GM21447 (cell line): Measurements from ENCODE around the gene RBMXL2.

Source experiments
- ATAC-seq: cut with Tn5 transposase; IDR thresholded peaks from one replicate; pipeline ENCODE4 v1.9.1; 2021; ENCODE audit not compliant: unreplicated experiment

The RBMXL2 gene

DNA sequence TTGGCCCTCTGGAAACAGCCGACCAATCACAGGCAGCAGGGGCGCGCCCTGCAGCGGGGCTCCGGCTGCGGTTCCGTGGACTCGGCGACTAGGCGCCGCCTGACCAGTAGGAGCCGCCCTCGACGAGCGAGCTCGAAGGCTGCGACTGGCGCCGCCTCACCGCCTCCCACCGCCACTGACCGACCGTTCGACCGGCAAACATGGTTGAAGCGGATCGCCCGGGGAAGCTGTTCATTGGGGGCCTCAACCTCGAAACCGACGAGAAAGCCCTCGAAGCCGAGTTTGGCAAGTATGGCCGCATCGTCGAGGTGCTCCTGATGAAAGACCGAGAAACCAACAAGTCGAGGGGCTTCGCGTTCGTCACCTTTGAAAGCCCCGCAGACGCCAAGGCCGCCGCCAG lies at the start of gene RBMXL2:
Gene RBMXL2, plus strand, starts transcription at position 78 of the 400 bp plus-strand sequence. Its CDS starts 123 bp downstream, at position 201.
- no peak for ATAC-seq

- ATAC-seq, result no peak
Measured at GRCh38 chr11:7046474-7047175, 42.2 kb upstream of the RBMXL2 start.

- ATAC-seq, result no peak
Measured at GRCh38 chr11:7050191-7050590, 38.6 kb upstream of the RBMXL2 start.

- no peak for ATAC-seq
Measured at GRCh38 chr11:7056828-7057513, 31.8 kb upstream of the RBMXL2 start.

DNA sequence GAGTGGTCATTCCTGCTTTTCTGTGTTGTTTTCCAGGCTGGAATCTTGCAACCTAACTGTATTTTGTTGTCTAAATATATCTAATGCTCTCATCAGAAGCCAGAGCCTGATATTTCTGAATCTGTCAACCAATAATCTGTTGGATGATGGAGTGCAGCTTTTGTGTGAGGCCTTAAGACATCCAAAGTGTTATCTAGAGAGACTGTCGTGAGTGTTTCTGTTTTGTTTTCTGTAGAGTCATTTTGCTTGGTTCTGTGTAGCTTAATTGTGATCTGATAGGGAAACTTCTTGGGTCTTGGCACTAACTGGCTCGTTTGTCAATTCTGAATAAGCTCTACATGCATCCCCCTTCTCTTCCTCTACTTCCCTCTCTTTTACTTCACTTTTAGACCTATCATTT lies 31.2 kb upstream of the RBMXL2 start:
- ATAC-seq, result no peak

DNA sequence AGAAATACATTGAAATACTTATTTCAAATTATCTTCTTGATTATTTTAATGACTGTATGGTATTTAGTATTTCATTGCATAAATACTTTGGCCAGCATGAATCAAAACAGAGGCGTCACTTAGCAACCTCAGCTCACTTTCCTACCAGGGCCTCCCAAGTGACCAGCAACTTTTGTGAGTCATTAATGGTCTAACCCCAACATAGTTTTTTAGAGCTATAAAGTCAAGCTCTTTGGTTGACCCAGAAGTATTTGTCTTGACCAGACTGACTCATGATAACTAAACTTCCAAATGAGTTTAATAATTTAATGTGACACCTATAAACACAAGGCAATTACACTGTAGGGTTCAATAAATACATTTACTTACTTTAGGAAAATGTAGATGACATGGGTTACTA lies 27.9 kb upstream of the RBMXL2 start:
- ATAC-seq, result no peak

DNA sequence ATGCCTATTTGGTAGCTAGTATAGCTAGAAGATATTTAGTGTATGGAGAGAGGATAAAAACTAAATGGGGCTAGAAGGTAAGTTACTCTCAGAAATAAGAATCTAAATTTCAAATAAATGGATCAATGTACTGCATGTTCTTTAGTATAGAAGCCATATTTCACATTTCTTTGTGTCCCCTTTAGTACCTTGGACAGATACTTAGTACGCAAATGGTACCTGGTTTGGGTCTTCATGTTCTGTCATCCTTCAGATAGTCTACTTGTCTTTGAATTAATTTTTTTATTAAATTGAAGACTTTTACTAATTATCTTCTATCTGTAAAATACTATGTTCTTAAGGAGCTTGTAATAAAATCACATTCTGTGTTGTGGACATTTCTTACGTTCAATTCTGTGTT lies 26.3 kb upstream of the RBMXL2 start:
- no peak for ATAC-seq

GRCh38 chr11:7072401-7073028 lies 16.3 kb upstream of the RBMXL2 start:
- ATAC-seq, result no peak

- ATAC-seq, result no peak
Measured at GRCh38 chr11:7077101-7077500, 11.7 kb upstream of the RBMXL2 start.

DNA sequence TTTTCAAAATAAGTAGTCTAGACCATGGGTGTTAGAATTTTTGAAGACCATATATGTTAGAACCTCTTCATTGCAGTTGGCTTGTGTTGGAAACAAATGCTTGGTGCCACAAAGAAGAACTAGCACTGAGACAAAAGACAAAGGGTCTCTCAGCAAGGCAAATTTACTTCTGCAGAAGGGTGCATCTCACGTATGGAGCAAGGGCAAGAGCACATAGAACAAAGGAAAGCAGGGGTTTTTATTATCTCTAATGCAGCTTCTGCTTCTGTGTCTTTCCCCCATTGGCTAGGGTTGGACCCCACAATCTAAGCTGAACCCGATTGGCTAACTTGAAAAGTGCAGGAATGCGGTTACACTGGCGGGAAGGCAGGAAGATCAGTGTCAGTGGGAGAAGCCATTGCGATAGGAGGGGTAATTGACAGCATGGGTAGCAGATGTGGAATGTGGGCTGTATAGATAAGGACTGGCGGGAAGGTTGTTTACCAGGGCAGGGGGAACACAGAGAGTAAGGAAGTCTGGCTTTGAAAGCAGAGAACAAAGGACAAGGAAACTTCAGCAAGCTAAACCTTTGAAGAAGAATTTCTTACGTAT lies 9.2 kb upstream of the RBMXL2 start:
- ATAC-seq, result no peak

GRCh38 chr11:7080900-7081299 lies 7.9 kb upstream of the RBMXL2 start:
- no peak for ATAC-seq

DNA sequence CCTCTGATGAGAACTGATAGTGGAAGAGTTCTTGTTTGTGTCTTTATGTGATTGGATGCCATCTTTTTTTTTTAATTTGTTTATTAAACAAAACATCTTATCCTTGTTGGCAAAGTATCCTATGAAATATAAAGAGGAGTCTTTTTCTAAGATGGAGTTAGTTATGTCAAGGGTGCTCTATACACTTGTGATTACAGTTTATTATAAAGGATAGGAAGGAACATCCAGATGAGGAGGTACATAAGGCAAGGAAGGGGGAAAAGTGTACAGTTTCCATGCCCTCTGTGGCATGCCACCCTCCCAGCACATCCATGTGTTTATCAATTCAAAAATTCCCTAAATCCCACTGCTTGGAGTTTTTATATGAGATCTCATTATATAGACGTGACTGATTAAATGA lies 7.4 kb upstream of the RBMXL2 start:
- ATAC-seq, result no peak

DNA sequence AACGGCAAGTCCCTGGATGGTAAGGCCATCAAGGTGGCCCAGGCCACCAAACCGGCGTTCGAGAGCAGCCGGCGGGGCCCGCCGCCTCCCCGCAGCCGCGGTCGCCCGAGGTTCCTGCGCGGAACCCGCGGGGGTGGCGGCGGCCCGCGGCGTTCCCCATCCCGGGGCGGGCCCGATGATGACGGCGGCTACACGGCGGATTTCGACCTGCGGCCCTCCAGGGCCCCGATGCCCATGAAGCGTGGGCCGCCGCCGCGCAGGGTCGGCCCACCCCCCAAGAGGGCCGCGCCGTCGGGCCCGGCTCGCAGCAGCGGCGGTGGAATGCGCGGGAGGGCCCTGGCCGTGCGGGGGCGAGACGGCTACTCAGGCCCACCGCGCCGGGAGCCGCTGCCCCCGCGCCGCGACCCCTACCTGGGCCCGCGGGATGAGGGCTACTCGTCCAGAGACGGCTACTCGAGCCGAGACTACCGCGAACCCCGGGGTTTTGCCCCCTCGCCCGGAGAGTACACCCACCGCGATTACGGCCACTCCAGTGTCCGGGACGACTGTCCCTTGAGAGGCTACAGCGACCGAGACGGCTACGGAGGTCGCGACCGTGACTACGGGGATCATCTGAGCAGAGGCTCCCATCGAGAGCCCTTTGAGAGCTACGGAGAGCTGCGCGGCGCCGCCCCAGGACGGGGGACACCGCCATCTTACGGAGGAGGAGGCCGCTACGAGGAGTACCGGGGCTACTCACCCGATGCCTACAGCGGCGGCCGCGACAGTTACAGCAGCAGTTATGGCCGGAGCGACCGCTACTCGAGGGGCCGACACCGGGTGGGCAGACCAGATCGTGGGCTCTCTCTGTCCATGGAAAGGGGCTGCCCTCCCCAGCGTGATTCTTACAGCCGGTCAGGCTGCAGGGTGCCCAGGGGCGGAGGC lies 792 bp downstream of the RBMXL2 start:
- no peak for ATAC-seq

- ATAC-seq, result peak; percentile 92
Measured at GRCh38 chr11:7098235-7098832, 9.5 kb downstream of the RBMXL2 start.

- ATAC-seq, result no peak
Measured at GRCh38 chr11:7115780-7116179, 27.0 kb downstream of the RBMXL2 start.

DNA sequence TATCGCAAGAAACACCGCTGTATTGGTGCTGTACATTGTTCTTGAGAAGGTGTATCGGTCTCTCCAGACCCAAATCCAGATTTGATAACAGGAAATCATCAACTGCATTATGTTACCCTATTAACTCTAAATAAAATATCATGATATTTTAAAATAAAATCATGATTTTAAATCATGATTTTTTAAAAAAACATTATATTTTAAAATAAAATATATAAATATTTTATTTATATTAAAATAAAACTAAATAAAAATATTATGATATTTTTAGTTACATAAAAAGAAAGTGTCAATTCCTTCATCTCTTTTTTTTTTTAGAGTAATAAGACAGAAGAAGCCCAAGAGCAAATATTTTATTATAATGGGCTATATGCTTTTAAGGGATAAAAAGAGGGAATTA lies 27.6 kb downstream of the RBMXL2 start:
- ATAC-seq, result no peak

- no peak for ATAC-seq
Measured at GRCh38 chr11:7138051-7138450, 49.3 kb downstream of the RBMXL2 start.
